Epithelial cell of esophagus (primary cell): Measurements from ENCODE around the gene CNDP2.

Experiments
- DNase-seq: peaks from one replicate; pipeline ENCODE4 v3.0.0; 2010; ENCODE audit warnings: low read depth
- H3K4me3 ChIP-seq: 2 replicates; pipeline ENCODE4 v1.5.1; 2011; ENCODE audit warnings: mild to moderate bottlenecking, low read length, control low read depth
- CTCF ChIP-seq: IDR thresholded peaks from 2 replicates; pipeline ENCODE4 v1.5.1; 2011; ENCODE audit warnings: low read depth, mild to moderate bottlenecking, low read length, control low read depth, inconsistent platforms; ENCODE audit not compliant: insufficient read depth; ENCODE audit errors: missing control alignments

Gene CNDP2

DNA sequence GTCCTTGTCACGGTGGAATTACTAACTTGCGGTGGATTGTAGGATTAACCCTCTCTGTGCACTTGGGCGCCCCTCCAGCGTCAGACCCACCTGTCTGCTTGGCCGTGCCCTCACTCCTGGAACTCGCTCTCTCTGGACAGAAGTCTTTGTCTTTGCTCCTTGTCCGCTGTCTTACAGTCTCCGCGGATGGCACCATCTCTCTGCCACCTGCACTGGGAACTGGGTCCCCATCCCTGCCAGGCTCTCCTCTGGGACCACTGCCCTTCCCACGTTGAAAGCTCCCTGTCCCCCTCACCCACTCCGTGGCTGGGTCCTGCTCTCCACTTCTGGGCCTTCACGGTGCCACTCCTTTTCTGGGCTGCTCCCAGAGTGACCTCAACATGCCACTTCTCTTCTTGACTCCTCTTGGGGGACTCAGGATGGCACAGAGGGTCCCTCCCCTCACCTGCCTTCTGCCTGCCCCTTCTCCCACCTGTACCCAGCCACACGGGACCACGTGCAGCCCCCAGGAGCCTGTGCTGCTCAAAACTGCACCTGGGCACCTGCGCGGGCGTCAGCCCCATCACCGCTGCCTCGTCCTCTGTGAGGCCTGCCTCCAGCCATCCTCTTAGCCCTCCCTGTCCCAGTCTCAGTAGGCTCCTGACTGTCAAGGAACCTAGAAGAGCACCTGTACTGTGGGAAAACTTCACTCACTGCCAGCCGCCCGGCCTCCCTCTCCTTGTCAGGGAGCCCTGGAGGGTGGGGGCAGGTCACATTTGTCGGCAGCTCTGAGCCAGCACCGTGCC, 11.1 kb downstream of the CNDP2 start:
- DNase-seq: no peak
- no peak for TF ChIP-seq CTCF
- H3K4me3 ChIP-seq: no peak overlapping the region

DNA sequence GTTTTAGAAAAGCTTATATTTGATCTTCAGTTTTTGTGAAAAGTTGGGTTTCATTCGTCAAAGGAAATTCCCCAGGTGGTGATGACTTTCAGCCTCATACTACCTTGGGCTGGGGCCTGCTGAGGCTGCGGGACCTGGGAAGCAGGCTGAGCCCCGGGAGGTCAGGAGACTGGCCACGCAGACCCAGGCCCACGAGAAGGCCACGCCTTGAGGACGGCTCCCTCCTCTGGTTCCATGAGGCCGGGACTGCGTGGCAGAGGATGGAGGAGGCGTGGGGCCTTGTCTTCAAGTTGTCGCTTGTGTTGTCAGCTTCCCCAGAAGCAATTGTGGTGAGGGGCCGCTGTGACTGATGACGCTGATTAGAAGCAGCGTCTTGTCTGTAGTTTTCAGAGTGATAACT, 11.8 kb downstream of the CNDP2 start:
- TF ChIP-seq CTCF: no peak
- no peak for DNase-seq
- no peak overlapping the region for H3K4me3 ChIP-seq

- DNase-seq: no peak
- no peak overlapping the region for H3K4me3 ChIP-seq
- TF ChIP-seq CTCF: no peak
Observed at GRCh38 chr18:74508366-74508765, 12.2 kb downstream of the CNDP2 start.

GRCh38 chr18:74508821-74509225, 12.7 kb downstream of the CNDP2 start:
- TF ChIP-seq CTCF: no peak
- H3K4me3 ChIP-seq: no peak overlapping the region

GRCh38 chr18:74509856-74510769, 13.9 kb downstream of the CNDP2 start:
- DNase-seq: no peak
- no peak overlapping the region for H3K4me3 ChIP-seq
- no peak for TF ChIP-seq CTCF

More at GRCh38 chr18:74508821-74509225, 12.7 kb downstream of the CNDP2 start:
- no peak for DNase-seq

- no peak overlapping the region for H3K4me3 ChIP-seq
- no peak for DNase-seq
- TF ChIP-seq CTCF: no peak
Observed at GRCh38 chr18:74510770-74511095, 14.6 kb downstream of the CNDP2 start.
